ENCODE measurements around the gene FOXP1. TPM values are rescaled to one million over a fixed set of nuclear protein-coding genes. Genes with fewer than 3 reads are reported as not detected.

FOXP1 gene
- total and polyA plus RNA-seq, 12 donors = 7.6 to 42.7 (median 24.3) TPM

- intact Hi-C loops (cut with DNase I) = no loop called here
- no peak overlapping the region for H3K27ac ChIP-seq
- 81 to 100% (median 88%) methylated on average over 1 of the region's 1 CpG for WGBS, 4 donors
- TF ChIP-seq CTCF (IDR thresholded peaks at IDR 0.05) = no peak
- TF ChIP-seq POLR2A (IDR thresholded peaks at IDR 0.05) = no peak
- H3K9me3 ChIP-seq (replicated peaks in 1 of 3) = no peaks in the 10 kb centered on the region
- H3K4me1 ChIP-seq (replicated peaks in 1 of 2) = no peaks in the 10 kb centered on the region
- H3K27me3 ChIP-seq = no peaks in the 10 kb centered on the region
- no peak overlapping the region for H3K4me3 ChIP-seq
- DNase-seq = no peak
- no peaks in the 10 kb centered on the region for H3K36me3 ChIP-seq (replicated peaks in 1 of 2)
Observed at GRCh38 chr3:71148455-71149060, 435.0 kb downstream of the FOXP1 start.

DNA sequence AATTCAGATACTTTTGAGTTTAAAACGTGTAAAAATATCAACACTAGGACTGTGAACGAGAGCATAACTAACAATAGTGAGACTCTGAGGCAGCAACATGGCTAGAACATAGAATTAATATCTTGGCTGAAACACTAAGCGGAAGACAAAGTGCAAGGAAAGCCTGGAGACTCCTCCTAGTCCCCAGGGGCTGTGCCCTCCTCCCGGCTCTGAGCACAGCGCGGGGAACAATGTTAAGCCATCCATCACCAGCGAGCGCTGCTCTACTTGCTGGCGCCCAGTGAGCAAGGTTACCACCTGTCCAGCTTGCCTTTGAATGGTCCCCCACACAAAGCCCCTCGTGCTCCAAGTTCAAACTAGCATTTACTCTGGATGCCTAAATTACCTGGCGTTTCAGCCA, 436.9 kb downstream of the FOXP1 start:
- WGBS, 4 donors = 76 to 91% (median 85%) methylated on average over 11 of the region's 11 CpGs
- no peak for TF ChIP-seq CTCF (IDR thresholded peaks at IDR 0.05)
- TF ChIP-seq POLR2A (IDR thresholded peaks at IDR 0.05) = no peak
- intact Hi-C loops (cut with DNase I) = no loop called here

GRCh38 chr3:71145954-71146353, 437.6 kb downstream of the FOXP1 start:
- no peaks in the 10 kb centered on the region for H3K27me3 ChIP-seq
- H3K36me3 ChIP-seq (replicated peaks in 1 of 2) = no peaks in the 10 kb centered on the region
- DNase-seq = no peak
- H3K9me3 ChIP-seq (replicated peaks in 1 of 3) = no peaks in the 10 kb centered on the region
- WGBS, 4 donors = 86 to 95% (median 89%) methylated on average over 4 of the region's 4 CpGs
- H3K27ac ChIP-seq = no peak overlapping the region
- no peak for TF ChIP-seq POLR2A (IDR thresholded peaks at IDR 0.05)
- no peak for TF ChIP-seq CTCF (IDR thresholded peaks at IDR 0.05)
- H3K4me3 ChIP-seq = no peak overlapping the region
- H3K4me1 ChIP-seq (replicated peaks in 1 of 2) = peaks cover 0 to 5% of the 10 kb centered on the region in 2 donors
- intact Hi-C loops (cut with DNase I) = no loop called here

More for the DNA sequence above, 436.9 kb downstream of the FOXP1 start:
- Histone ChIP-seq H3K27me3 (no peaks in the 10 kb centered on the region), H3K4me1 (replicated peaks in 1 of 2) (peaks cover 0 to under 1% of the 10 kb centered on the region in 2 donors), H3K9me3 (replicated peaks in 1 of 3) (no peaks in the 10 kb centered on the region), H3K36me3 (replicated peaks in 1 of 2) (no peaks in the 10 kb centered on the region), H3K4me3 (no peak overlapping the region), H3K27ac (no peak overlapping the region)
- DNase-seq = no peak

- Histone ChIP-seq H3K4me1 (replicated peaks in 1 of 2) (peaks cover 0 to 5% of the 10 kb centered on the region in 2 donors), H3K4me3 (no peak overlapping the region), H3K36me3 (replicated peaks in 1 of 2) (no peaks in the 10 kb centered on the region), H3K27me3 (no peaks in the 10 kb centered on the region), H3K9me3 (replicated peaks in 1 of 3) (no peaks in the 10 kb centered on the region), H3K27ac (no peak overlapping the region)
- TF ChIP-seq CTCF (IDR thresholded peaks at IDR 0.05) (no peak), POLR2A (IDR thresholded peaks at IDR 0.05) (no peak)
- intact Hi-C loops (cut with DNase I) = no loop called here
- no peak for DNase-seq
- 80 to 91% (median 86%) methylated on average over 8 to 9 of the region's 9 CpGs for WGBS, 4 donors
Observed at GRCh38 chr3:71144525-71145253, 438.8 kb downstream of the FOXP1 start.

All from adrenal gland (tissue), 12 donors.